ENCODE results near the gene SBK2. TPM values are rescaled to one million over a fixed set of nuclear protein-coding genes. Genes with fewer than 3 reads are reported as not detected.

SBK2 gene
- total and polyA plus RNA-seq, 2 donors (not counting 3 experiments of a cell fraction or from before 2014, with no cell fraction given): not detected

DNA sequence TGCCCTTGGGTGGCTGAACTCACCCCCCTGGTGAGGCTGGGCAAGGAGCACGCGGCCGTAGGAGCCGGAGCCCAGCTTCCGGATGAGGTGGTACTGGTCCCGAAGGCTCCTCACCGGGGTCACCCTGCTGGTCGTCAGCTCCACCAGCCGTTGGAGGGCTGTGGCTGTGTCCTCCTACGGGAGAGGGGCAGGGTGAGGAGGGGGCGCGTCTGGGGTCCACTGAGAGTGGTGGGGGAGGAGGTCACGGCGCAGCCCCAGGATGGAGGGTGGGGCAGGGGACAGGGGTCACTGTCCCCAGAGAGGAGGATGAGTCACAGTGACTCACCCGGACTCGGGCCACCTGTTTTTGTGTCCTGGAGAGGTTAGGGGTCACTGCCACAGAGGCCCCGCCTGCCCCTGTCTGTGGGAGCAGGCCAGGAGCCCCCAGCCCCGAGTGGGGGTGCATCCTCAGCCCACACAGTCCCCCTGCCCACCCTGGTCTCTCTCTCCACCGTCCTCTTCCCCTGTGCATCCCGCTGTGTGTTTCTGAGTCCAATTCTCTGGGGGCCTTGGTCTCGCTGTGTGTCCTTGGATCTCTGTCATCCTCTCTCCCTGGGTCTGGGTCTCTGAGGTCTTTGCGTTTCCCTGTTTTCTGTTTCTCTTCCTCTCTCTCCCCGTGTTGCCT, 8.0 kb upstream of the SBK2 start:
- no peaks in the 10 kb centered on the region for H3K9me1 ChIP-seq (replicated peaks; ENCODE audit: control insufficient read depth, extremely low read depth, insufficient read depth, low read length)
- DNase-seq (ENCODE audit: low read depth, low spot score) (no peak), FAIRE-seq (no peak)
- no peaks in the 10 kb centered on the region for H4K20me1 ChIP-seq (replicated peaks; ENCODE audit: control insufficient read depth, extremely low read depth, insufficient read depth, low read length)
- no peaks in the 10 kb centered on the region for H3K36me3 ChIP-seq (ENCODE audit: control insufficient read depth in 2 of 2, extremely low read depth in 1 of 2, insufficient read depth in 2 of 2, low read length in 2 of 2)
- BruUV-seq (replicated peaks): no TSS peak
- H3K79me2 ChIP-seq (ENCODE audit: control insufficient read depth, insufficient read depth, low read length): no peaks in the 10 kb centered on the region
- H2AFZ ChIP-seq (ENCODE audit: low read depth, low read length): no peak overlapping the region
- POLR2A ChIA-PET: interaction anchor here (0.5 kb wide), 1 partner anchor 80 kb away, joined by 5 read pairs; the partner anchor contains the start of gene ZNF784
- CTCF ChIA-PET: interaction anchor here (1.2 kb wide), 1 partner anchor 13 kb away, joined by 3 read pairs; no protein-coding TSS in a partner anchor
- dilution Hi-C loops (cut with MboI; ENCODE audit: extremely low pct_ligation_motif_present, low sequenced_read_pairs): no loop called here
- no peaks in the 10 kb centered on the region for H3K9me3 ChIP-seq (replicated peaks; ENCODE audit: control insufficient read depth, insufficient read depth, low read length)
- H3K4me2 ChIP-seq (ENCODE audit: insufficient read depth, low read length): no peak overlapping the region
- no peak overlapping the region for H3K9ac ChIP-seq (replicated peaks; ENCODE audit: extremely low read depth, insufficient read depth, low read length)
- peaks cover 28% of the 10 kb centered on the region for H3K4me1 ChIP-seq (ENCODE audit: control insufficient read depth, extremely low read depth, insufficient read depth, low read length)
- intact Hi-C loops (cut with micrococcal nuclease): no loop called here
- H3K4me3 ChIP-seq (replicated peaks in 1 of 3; ENCODE audit: insufficient read depth in 1 of 3, low read depth in 1 of 3, low read length in 3 of 3): no peak overlapping the region
- H3K27ac ChIP-seq (ENCODE audit: insufficient read depth, low read depth, low read length): no peak overlapping the region
- no peaks in the 10 kb centered on the region for H3K27me3 ChIP-seq (ENCODE audit: control insufficient read depth in 2 of 2, insufficient read depth in 2 of 2, low read length in 2 of 2)
- no peak for TF ChIP-seq POLR2AphosphoS5 (IDR thresholded peaks at IDR 0.05; ENCODE audit: insufficient read depth, low read depth, low read length)
- TF ChIP-seq, protein P1, sequence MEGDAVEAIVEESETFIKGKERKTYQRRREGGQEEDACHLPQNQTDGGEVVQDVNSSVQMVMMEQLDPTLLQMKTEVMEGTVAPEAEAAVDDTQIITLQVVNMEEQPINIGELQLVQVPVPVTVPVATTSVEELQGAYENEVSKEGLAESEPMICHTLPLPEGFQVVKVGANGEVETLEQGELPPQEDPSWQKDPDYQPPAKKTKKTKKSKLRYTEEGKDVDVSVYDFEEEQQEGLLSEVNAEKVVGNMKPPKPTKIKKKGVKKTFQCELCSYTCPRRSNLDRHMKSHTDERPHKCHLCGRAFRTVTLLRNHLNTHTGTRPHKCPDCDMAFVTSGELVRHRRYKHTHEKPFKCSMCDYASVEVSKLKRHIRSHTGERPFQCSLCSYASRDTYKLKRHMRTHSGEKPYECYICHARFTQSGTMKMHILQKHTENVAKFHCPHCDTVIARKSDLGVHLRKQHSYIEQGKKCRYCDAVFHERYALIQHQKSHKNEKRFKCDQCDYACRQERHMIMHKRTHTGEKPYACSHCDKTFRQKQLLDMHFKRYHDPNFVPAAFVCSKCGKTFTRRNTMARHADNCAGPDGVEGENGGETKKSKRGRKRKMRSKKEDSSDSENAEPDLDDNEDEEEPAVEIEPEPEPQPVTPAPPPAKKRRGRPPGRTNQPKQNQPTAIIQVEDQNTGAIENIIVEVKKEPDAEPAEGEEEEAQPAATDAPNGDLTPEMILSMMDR (IDR thresholded peaks at IDR 0.05; ENCODE audit: extremely low read depth in 1 of 2, insufficient read depth in 1 of 2, low read depth in 1 of 2, low read length in 2 of 2): no peak
- no peak for TF ChIP-seq MYC (IDR thresholded peaks at IDR 0.05; ENCODE audit: low read depth, low read length)
- TF ChIP-seq FOS (IDR thresholded peaks at IDR 0.05; ENCODE audit: borderline replicate concordance, insufficient read depth, low read length): no peak
- TF ChIP-seq, protein P2, sequence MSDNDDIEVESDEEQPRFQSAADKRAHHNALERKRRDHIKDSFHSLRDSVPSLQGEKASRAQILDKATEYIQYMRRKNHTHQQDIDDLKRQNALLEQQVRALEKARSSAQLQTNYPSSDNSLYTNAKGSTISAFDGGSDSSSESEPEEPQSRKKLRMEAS (IDR thresholded peaks at IDR 0.05; ENCODE audit: insufficient read depth, insufficient read length): no peak
- TF ChIP-seq GATA2 (IDR thresholded peaks at IDR 0.05; ENCODE audit: insufficient read depth, insufficient read length, low read depth, low read length): no peak
- TF ChIP-seq JUN (IDR thresholded peaks at IDR 0.05; ENCODE audit: borderline replicate concordance, insufficient read depth, insufficient read length, low read depth): no peak
- TF ChIP-seq POLR2A (IDR thresholded peaks at IDR 0.05; ENCODE audit: low read depth, low read length): no peak
- no peak for TF ChIP-seq EZH2 (IDR thresholded peaks at IDR 0.05; ENCODE audit: borderline replicate concordance, low read depth, low read length, severe bottlenecking)

Measured in endothelial cell of umbilical vein (primary cell).